ENCODE data around the gene HAUS1.
"Not testable (repeated sequence)": the region's sequence is repeated elsewhere in the genome, so short reads cannot be mapped to it uniquely, and the experiment has no call there.

HAUS1 gene

DNA sequence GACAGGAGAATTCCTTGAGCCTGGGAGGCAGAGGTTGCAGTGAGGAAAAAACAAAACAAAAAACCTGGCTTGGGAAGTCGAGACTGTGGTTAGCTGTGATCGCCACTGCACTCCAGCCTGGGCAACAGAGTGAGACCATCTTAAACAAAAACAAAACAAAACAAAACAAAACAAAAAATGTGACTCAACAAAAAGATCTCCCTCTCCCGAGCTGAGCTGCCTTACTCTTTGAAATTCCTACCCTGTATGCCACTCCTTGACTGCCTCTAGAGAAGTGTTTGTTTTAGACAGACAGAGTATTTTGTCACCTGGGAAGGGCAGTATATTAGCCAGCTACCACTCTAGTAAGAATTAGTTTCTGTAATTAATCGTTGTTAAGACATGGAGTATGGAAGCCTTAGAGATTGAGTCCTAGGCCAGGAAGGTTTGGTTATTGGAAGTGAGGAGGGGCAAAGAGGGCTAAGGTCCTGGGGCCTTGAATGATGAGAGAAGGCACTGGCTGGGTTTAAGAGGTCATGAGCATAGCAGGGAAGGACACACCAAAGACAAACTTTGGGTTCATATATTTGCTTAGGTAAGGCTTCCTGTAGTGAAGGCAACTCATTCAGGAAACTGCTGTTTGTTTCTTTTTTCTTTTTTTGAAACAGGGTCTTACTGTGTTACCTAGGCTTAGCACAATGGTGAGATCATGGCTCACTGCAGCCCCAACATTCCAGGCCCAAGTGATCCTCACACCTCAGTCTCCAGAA is 56.0 kb downstream of the HAUS1 start:
- DNase-seq: no peak

DNA sequence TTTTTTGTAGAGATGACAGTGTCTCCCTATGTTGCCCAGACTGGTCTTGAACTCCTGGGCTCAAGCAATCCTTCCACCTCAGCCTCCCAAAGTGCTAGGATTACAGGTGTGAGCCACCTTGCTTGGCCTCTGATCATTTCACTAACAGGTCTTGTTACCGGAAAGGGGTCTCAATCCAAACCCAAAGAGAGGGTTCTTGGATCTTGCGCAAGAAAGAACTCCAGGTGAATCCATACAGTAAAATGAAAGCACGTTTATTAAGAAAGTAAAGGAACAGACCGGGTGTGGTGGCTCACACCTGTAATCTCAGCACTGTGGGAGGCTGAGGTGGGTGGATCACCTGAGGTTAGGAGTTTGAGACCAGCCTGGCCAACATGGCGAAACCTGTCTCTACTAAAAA is 56.7 kb downstream of the HAUS1 start:
- not testable (repeated sequence) for DNase-seq

DNA sequence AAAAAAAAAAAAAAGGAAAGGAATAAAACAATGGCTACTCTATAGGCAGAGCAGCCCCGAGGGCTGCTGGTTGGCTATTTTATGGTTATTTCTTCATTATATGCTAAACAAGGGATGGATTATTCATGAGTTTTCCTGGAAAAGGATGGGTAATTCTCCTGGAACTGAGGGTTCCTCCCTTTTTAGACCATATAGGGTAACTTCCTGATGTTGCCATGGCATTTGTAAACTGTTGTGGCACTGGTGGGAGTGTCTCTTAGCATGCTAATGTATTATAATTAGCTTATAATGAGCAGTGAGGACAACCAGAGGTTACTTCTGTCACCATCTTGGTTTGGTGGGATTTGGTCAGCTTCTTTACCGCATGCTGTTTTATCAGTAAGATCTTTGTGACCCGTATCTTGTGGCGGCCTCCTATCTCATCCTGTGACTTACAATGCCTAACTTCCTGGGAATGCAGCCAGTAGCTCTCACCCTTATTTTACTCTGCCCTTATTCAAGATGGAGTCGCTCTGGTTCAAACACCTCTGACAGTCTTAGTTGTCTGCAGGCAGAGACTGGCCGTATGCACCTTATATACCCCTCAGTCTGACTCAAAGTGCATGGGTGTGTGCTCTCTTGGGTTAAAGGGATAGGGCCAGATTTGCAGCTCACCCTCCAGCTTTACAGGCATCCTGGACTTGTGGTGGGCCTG is 57.7 kb downstream of the HAUS1 start:
- DNase-seq: no peak

DNA sequence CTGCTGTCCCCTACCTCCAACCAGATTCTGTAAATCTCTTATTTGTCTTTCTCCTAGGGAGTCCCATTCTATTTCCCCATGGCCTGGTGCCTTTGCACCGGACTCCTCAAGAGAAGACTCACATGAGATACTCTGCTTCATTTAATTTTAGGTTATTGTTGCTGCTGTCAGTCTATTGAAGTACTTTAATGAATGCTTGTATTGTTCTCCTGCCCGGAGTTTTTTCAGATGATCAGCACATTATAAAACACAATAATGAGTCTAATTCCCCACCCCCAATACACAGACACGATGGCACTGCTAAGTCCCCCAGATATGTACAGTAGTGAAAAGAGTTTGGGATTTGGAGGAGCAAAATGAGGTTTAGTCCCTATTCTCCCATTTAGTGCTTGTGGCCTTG is 58.9 kb downstream of the HAUS1 start:
- DNase-seq: no peak

DNA sequence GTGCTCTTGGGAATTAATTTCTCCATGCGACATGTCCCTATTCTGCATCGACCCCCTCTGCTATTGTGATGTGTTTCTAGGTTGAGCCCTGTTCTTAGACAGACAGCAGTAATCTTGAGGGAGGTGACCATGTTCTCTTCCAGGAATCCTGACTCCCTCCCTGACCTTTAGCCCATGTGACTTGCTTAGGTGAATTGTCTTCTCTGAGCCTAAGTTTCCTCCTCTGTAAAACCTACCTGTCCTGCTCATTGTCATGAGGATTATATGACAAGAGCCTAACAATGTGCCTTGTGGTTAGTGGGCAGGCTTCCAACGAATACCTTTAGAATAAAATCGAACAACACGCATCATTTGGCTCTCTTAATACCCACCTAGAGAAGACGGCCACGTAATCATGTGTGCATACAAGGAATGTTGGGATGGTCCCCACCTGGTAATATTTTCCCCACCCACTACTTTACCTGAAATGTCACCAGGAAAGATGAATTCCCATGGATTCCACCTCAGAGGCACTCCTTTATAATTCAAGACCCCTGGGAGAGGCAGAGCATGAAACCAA is 59.8 kb downstream of the HAUS1 start:
- DNase-seq: no peak

DNA sequence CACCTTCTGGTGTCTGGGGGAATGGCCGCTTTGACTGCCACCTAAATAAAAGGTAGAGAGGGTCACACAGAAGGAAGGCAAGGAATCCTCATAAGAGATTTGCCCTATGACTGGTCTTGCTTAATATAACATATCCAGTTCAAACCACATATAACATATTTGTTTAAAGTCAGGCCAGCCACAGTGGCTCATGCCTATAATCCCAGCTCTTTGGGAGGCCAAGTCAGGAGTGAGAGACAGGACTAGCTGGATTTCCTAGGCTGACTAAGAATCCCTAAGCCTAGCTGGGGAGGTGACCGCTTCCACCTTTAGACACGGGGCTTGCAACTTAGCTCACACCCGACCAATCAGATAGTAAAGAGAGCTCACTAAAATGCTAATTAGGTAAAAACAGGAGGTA is 60.3 kb downstream of the HAUS1 start:
- not testable (repeated sequence) for DNase-seq

DNA sequence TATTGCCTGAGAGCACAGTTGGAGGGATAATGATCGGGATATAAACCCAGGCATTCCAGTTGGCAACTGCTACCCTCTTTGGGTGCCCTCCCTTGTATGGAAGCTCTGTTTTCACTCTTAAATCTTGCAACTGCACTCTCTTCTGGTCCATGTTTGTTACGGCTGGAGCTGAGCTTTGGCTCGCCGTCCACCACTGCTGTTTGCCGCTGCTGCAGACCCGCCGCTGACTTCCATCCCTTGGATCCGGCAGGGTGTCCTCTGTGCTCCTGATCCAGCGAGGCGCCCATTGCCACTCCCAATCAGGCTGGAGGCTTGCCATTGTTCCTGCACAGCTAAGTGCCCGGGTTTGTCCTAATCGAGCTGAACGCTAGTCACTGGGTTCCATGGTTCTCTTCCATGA is 60.7 kb downstream of the HAUS1 start:
- DNase-seq: no peak

DNA sequence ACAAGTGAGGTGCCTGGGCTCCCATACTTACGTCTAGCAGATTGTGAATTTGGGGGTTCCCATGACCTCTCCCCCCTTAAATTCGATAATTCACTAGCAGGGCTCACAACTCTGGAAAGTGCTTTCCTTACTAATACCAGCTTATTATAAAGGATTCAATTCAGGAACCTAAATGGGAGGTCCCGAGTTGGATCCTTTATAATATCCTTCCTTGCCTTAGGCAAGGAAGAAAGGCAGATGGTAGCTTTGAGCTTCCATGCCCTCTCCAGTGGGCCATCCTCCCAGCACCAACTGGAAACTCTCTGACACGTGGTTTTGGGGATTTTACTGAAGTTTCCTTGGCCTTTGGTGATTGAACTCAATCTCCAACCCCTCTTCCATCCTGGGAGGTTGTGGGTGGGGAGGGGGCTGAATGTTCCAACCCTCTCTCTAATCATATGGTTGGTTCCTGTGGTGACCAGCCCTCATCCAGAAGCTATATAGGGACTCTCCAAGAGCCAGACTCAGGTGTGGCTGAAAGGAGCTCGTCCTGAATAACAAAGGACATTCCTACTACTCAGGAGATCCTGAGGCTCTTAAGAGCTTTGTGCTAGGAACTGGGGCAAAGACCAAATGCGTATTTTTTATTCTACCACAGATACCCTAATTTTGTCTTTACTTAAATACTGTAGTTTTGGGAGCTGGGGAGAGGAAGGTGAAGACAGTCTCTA is 62.2 kb downstream of the HAUS1 start:
- DNase-seq: no peak

DNA sequence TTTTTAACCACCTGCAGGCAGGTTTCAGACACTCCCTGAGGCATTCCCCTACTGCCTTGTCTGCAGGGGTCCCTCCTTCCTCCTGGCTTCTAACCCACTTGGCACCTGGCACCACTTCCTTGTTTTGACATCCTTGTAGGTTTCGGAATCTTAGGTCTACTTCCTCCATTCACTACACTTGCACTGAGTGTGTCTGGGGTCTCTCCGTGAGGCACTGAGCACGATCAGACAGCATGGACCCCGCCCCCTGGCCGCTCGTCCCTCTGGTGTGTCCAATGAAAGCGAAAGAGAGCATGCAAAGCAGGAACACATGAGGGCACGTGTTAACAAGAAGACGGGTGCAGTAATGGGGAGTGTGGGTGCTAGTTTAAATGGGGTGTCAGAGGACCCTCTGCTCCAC is 63.8 kb downstream of the HAUS1 start:
- DNase-seq: no peak

DNA sequence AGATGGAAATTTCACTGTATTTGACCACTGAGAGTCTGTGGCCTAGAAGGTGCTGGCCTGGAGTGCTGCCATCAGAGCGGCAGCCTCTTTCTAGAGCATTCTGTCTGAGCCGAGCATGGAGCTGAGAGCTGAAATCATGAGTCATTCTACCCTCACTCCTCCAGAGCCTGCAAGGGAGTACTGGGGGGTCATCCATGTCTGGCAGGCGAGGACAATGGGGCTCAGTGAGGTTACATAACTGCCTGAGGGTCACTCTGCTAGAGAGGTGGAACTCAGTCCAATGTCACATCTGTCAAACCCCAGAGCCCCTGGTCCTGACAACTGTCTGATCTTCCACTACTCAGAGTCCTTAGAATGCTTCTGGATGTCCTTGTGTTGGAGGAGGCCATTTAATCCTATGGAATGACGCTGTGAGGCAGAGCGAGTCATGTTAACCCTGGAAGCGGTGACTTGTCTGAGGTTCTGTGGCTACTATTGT is 65.3 kb downstream of the HAUS1 start:
- peak; percentile 70 for DNase-seq

DNA sequence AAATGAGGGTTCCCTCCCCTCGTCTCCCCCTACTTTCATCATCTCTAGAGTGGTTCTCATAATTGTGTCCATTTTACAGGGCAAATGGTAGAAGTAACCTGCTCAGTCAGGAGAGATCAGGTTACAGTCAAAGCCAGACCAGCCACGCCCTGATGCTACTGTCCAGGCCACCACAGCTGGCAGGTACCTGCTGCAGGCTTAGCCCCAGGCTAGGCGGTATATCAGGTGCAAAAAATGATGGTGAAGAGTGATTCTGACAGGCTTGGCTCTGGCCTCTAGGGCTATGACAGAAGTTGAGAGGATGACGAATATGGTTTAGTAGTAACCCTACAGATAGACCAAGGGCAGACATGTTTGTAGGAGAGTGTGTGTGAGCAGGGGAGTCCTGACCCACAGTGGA is 67.1 kb downstream of the HAUS1 start:
- DNase-seq: no peak

DNA sequence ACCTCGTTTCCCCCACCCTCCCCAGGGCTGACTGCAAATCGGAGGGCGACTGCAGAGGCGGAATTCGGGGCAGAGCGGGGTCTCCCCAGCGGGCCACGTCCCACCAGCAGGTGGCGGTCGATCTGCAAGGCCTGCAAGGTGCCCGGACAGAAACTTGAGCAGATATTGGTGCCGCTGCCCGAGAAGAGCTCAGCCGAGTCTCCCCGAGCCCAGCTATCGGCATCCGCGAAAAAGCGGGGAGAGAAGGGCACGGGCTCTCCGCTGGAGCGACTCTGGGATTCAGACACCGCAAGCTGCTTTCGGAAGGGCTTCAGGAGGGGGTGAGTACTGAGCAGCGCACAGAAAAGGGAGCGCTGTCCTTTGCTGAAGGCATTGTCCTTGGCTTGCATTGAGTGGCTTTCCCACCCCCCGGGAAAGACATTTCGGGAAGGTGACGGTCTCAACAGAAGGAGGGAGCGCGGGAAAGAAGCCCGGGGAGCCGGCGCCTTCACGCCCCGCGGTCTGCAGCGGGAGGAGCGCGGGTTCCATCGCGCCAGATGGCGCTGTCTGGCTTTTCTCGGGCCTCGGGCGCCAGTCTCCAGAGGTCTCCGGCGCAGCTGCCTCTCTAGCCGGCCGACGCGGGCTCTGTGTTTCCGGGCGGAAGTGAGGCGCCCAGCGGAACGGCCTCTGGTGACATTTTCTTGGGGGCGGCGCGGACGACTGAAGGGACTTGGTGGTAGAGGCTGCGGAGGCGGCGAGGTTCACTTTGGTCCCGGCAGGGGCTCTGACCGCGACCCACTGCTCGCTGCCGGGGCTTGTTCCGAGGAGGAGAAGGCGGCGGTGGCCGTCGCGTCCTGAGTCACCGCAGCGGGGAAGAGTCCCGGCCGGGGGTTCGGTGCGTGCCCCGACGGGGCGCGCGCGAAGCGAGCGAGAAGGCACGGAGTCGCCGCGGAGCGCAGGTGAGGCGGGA is 69.5 kb downstream of the HAUS1 start:
- peak; percentile 77 for DNase-seq

DNA sequence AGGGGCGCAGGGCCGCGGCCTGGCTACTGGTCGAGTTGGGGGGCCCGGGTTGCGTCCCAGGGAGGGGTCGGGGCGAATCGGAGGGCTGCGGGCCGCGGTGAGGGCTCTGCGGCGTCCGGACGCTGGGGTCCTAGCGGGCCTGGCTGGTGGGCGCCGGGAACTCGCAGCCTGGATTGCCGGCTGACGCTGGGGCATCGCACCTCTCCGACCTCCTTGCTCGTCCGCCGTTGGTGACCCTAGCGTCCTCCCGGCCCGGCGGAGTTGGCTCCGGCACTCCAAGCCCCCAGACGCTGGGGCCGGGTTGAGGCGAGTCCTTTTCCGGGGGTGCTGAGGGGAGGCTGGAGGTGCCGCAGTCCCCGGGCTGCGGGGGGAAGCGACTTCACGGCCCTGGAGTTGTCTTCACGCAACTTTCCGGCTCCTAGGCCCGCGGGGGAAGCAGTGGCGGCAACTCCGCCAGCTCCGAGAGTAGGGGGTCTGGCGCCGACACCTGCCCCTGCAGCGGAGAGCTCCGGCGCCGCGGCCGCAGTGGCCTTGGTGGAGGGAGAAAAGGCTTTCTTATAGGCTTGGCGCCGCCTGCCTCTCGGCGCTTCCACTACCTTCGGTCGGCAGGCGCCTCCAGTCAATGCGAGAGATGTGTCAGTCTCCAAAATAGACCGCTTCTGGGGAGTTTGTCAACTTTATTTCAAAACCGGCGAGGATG is 70.3 kb downstream of the HAUS1 start:
- DNase-seq: no peak

DNA sequence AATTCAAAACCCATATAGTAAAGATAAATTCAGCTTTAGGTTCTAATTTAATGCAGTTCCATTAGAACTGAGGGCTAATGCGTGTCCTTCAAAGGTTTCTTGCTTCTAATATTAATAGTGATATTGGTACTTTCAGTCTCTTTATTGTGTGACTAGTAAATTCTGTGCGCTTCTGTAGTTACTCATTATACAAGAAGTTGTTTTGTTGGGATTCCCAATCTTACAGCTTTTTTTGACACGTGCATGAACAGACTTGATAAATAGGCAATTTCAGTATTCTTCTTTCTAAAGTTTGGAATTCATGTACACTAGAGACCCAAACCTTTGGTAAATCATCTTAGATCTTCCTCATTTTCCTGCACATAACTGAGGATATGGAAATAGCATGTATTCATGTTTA is 71.8 kb downstream of the HAUS1 start:
- DNase-seq: no peak

Measured in NCI-H226 (cell line).